ENCODE measurements around the gene MRTFA. TPM values are rescaled to one million over a fixed set of nuclear protein-coding genes. Genes with fewer than 3 reads are reported as not detected.

Gene MRTFA
- total and polyA plus RNA-seq, 12 donors = 12.3 to 141 (median 41.6) TPM

DNA sequence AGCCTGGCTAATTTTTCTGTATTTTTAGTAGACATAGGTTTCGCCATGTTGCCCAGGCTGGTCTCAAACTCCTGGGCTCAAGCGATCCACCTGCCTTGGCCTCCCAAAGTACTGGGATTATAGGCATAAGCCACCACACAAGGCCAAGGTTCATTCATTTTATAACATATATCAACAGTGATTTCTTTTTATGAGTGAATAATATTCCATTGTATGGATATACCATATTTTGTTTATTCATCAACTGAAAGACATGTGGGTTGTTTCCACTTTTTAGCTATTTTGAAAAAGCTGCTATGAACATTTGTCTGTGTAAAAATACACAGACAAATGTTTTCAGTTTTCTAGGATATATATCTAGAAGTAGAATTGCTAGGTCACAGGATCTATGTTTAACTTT, 116.0 kb downstream of the MRTFA start:
- no peaks in the 10 kb centered on the region for H3K36me3 ChIP-seq (replicated peaks in 1 of 2)
- TF ChIP-seq POLR2A (IDR thresholded peaks at IDR 0.05) = no peak
- TF ChIP-seq, protein P1, sequence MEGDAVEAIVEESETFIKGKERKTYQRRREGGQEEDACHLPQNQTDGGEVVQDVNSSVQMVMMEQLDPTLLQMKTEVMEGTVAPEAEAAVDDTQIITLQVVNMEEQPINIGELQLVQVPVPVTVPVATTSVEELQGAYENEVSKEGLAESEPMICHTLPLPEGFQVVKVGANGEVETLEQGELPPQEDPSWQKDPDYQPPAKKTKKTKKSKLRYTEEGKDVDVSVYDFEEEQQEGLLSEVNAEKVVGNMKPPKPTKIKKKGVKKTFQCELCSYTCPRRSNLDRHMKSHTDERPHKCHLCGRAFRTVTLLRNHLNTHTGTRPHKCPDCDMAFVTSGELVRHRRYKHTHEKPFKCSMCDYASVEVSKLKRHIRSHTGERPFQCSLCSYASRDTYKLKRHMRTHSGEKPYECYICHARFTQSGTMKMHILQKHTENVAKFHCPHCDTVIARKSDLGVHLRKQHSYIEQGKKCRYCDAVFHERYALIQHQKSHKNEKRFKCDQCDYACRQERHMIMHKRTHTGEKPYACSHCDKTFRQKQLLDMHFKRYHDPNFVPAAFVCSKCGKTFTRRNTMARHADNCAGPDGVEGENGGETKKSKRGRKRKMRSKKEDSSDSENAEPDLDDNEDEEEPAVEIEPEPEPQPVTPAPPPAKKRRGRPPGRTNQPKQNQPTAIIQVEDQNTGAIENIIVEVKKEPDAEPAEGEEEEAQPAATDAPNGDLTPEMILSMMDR (IDR thresholded peaks at IDR 0.05) = no peak
- H3K4me3 ChIP-seq = no peak overlapping the region
- peaks cover 4 to 10% of the 10 kb centered on the region in 2 donors for H3K4me1 ChIP-seq (replicated peaks in 1 of 2)
- no peak for DNase-seq
- 96 to 100% (median 98%) methylated on average over 2 of the region's 2 CpGs for WGBS, 4 donors
- intact Hi-C loops (cut with DNase I) = loop anchor here in 1 of 2 donors (10.0 kb wide), 1 partner anchor 124 kb away; no protein-coding TSS in a partner anchor
- H3K27ac ChIP-seq = no peak overlapping the region
- no peaks in the 10 kb centered on the region for H3K27me3 ChIP-seq
- no peaks in the 10 kb centered on the region for H3K9me3 ChIP-seq (replicated peaks in 1 of 3)

DNA sequence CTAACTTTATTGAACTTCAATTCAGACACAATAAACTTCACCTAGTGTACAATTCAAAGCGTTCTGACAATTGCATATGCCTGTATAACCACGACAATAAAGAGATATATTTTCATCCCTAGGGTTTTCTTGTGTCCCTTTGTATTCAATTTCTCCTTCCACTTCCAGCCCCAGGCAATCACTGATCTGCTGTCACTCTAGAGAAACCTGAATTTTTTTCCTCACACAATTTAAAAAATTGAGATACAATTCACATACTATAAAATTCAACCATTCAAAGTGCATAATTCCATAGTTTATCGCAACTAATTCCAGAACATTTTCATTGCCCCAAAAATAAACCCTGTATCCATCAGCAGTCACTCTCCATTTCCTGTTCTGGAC, 116.6 kb downstream of the MRTFA start:
- DNase-seq = no peak
- peaks cover 4 to 10% of the 10 kb centered on the region in 2 donors for H3K4me1 ChIP-seq (replicated peaks in 1 of 2)
- H3K27ac ChIP-seq = no peak overlapping the region
- H3K4me3 ChIP-seq = no peak overlapping the region
- no peak for TF ChIP-seq POLR2A (IDR thresholded peaks at IDR 0.05)
- TF ChIP-seq, protein P1 (IDR thresholded peaks at IDR 0.05) = no peak
- no peaks in the 10 kb centered on the region for H3K9me3 ChIP-seq (replicated peaks in 1 of 3)
- H3K27me3 ChIP-seq = no peaks in the 10 kb centered on the region
- intact Hi-C loops (cut with DNase I) = loop anchor here in 1 of 2 donors (10.0 kb wide), 1 partner anchor 125 kb away; no protein-coding TSS in a partner anchor
- no peaks in the 10 kb centered on the region for H3K36me3 ChIP-seq (replicated peaks in 1 of 2)
- WGBS, 4 donors = 88 to 96% (median 93%) methylated on average over 3 of the region's 3 CpGs

GRCh38 chr22:40519284-40519947, 117.1 kb downstream of the MRTFA start:
- peak overlapping the region in 1 of 5 donors; percentile 13 for H3K27ac ChIP-seq
- no peaks in the 10 kb centered on the region for H3K36me3 ChIP-seq (replicated peaks in 1 of 2)
- intact Hi-C loops (cut with DNase I) = no loop called here
- H3K4me1 ChIP-seq (replicated peaks in 1 of 2) = peaks cover 4 to 10% of the 10 kb centered on the region in 2 donors
- H3K9me3 ChIP-seq (replicated peaks in 1 of 3) = no peaks in the 10 kb centered on the region
- DNase-seq = no peak
- TF ChIP-seq, protein P1 (IDR thresholded peaks at IDR 0.05) = no peak
- no peak for TF ChIP-seq POLR2A (IDR thresholded peaks at IDR 0.05)
- WGBS, 4 donors = 61 to 71% (median 68%) methylated on average over 5 of the region's 5 CpGs
- H3K4me3 ChIP-seq = no peak overlapping the region
- H3K27me3 ChIP-seq = no peaks in the 10 kb centered on the region

DNA sequence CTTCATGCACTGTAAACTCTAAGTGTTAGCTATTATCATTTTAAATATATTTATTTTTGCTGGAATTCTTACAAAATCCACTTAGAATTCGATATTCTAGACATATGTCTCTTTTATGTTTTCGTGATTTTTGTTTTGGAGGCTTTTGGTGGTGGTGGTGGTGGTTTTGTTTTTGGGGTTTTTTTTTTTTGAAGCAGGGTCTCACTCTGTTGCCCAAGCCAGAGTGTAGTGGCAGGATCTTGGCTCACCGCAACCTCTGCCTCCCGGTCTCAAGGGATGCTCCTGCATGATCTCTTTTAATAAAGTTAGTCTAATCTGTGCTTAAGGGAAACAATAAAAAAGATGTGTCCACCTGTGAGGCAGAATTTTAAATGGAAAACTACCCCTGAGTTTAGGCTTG, 117.7 kb downstream of the MRTFA start:
- Histone ChIP-seq H3K4me3 (no peak overlapping the region), H3K36me3 (replicated peaks in 1 of 2) (no peaks in the 10 kb centered on the region), H3K27me3 (no peaks in the 10 kb centered on the region), H3K4me1 (replicated peaks in 1 of 2) (peaks cover 4 to 10% of the 10 kb centered on the region in 2 donors), H3K27ac (no peak overlapping the region), H3K9me3 (replicated peaks in 1 of 3) (no peaks in the 10 kb centered on the region)
- 91 to 96% (median 92%) methylated on average over 4 of the region's 4 CpGs for WGBS, 4 donors
- DNase-seq = no peak
- intact Hi-C loops (cut with DNase I) = no loop called here
- TF ChIP-seq POLR2A (IDR thresholded peaks at IDR 0.05) = no peak
- TF ChIP-seq, protein P1 (IDR thresholded peaks at IDR 0.05) = no peak

All from adrenal gland (tissue), 12 donors.